DMS79 treated with DMSO at 0.1 percent for 48 hours (cell line): ENCODE results near the gene RNF19B.
"Not testable (repeated sequence)": the region's sequence is repeated elsewhere in the genome, so short reads cannot be mapped to it uniquely, and the experiment has no call there.

ENCODE experiments used
- DNase-seq: peaks from one replicate; lab custom pipeline; 2025; lab: John Stamatoyannopoulos, UW

Gene RNF19B, protein sequence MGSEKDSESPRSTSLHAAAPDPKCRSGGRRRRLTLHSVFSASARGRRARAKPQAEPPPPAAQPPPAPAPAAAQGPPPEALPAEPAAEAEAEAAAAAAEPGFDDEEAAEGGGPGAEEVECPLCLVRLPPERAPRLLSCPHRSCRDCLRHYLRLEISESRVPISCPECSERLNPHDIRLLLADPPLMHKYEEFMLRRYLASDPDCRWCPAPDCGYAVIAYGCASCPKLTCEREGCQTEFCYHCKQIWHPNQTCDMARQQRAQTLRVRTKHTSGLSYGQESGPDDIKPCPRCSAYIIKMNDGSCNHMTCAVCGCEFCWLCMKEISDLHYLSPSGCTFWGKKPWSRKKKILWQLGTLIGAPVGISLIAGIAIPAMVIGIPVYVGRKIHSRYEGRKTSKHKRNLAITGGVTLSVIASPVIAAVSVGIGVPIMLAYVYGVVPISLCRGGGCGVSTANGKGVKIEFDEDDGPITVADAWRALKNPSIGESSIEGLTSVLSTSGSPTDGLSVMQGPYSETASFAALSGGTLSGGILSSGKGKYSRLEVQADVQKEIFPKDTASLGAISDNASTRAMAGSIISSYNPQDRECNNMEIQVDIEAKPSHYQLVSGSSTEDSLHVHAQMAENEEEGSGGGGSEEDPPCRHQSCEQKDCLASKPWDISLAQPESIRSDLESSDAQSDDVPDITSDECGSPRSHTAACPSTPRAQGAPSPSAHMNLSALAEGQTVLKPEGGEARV

DNA sequence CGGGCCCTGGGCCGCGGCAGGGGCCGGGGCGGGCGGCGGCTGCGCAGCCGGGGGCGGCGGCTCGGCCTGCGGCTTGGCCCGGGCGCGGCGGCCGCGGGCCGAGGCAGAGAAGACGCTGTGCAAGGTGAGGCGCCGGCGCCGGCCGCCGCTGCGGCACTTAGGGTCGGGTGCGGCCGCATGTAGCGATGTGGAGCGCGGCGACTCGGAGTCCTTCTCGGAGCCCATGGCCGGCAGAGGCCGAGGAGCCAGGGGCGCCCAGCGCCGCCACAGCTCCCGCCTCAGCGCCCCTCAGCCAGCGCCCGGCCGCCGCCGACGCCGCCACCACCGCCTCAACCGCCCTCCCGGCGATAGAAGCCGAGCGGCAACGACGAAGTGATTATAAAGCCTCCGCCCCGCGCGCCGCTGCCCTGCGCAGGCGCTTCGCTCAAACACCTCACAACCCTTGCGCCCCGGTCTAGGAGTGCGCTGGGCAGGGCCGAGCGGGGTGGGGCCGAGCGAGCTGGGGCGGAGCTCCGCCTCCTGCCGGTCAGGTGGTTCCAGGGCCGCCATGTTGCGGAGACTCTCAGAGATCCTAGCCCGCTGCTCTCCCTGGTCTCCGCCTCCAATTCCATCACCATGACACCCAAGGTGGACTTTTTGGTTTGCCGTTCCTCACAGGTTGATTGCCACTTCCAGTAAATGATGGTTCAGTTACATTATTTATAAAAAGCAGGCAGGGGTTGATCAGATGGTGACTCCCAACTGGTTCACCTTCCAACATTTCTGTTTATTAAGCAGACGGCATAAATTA, at the start of gene RNF19B:
RNF19B (minus strand) TSS at position 349 of the 790 bp plus-strand sequence; CDS start at position 225, 124 bp downstream.
- DNase-seq = peak; percentile 95

DNA sequence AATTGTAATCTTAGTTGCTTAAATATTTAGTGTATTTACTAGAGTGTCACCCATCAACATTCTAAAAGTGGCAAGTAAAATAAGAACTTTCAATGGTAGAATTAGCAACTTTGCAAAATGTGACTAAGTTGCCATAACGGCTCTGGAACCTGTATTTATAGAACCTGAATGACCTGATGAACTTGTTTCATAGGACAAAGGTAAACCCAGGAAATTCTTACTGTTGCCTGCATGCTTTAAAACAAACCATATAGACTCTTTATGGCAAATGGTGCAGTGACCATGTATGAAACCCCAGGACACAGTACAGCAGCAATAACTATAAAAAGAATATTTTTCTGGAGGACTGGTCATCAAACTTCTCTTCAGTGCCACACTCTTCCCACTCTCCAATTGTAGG, 49.2 kb upstream of the RNF19B start:
- DNase-seq = no peak

DNA sequence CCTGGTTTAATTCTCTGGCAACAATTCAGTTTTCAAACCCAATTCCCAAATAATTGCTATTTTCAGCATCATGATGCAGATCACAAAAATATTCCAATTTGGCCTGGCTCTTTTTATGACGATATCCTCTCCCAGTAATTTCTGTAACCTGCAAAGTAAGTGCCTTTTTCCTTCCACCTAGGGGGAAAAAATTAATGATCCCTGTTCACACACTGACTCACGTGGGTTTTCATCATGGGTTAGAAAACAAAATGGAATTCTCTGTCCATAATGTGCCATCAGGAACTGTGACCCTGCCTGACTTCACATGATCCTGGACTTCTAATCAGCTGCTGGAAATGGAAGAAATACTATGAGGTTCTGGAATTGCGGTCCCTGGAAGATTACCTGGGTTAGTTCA, 47.6 kb upstream of the RNF19B start:
- no peak for DNase-seq

DNA sequence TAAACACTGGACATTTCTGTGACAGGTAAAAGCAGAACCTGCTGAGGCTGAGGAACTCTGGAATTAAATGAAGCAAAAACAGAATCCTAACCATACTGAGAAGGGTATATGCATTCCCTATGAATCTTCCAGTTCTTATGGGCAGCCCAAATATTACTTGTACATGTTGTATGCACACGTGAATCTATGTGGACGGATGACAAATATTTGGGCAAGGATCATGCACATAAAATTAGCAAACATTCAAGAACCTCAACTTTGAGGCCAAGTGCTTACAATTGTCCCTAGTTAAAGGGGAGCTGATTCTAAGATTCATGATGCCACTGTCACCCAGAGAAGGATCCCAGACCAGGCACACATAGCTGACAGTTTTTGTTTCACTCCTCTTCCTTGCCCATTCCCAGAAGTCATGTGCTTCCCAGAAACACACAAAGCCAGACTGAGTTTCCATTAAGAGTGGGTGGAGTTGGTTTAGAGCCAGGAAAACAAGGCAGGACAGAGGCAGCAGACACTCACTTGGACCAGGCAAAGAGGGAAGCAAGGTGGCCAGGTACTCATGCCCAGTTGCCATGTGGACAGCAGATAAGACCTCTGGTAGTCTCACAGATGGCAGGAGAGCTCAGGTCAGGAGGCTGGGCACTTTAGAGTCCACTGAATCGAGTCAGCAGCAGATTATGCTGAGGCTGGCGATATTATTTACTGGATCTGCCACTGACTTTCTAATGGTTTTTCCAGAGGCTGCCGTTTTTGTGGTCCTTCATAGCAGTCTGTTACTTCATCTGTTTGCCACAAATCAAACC, 46.5 kb upstream of the RNF19B start:
- no peak for DNase-seq

DNA sequence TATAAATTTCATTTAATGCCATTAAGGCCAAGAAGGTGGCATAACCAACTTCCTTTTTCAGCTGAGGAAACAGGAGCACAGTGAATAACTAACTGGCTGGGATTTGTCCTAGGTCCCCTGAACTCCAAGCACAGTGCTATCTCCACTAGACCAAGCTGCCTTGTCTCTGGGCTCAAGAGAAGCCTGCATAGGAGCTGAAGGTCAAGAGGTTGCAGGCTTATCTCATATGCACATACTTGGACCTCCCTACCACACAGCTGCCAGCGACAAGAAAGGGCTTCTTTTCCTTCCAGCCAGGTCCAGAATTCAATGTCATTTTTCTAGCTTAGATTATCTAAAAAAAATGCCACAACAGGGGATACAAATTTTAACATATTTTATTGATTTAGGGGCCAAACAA, 45.0 kb upstream of the RNF19B start:
- DNase-seq = no peak

DNA sequence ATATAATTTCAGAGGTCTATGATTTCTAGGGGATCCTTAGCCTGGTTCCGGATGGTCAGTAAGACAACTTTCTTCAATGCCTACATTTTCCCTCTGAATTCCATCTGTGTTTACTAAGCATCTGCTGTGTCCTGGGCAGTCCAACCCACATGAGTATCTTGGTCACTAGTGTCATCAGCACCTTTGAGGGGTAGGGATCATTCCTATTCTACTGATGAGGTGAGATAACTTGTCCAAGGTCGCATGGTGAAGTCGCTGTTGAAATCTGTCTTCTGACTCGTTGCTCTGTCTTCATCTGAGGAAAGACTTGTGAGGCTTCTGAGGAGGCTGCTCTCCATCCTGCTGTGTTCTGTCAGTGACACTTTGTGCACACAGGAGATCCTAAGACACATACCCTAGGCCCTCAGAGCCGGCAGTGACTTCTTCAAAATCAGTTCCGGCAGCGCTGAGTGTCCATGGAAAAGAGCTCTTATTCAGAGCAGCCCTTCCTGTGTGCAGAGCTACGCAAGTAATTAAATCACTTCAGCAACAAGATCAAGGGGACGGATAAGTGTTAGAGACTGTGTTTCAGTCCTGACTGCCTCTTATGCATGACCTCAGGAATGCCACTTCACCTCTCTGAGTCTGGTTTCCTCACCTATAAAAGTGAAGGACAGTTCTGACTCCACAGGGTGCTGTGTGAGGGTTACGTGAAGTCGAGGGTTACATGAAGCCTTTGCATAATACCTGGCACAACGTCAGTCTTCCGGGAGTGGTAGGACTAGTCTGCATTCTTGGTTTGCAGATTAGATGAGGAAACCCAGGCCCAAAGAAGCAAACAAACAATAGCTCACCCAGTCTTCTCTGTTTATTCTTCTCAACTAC, 43.7 kb upstream of the RNF19B start:
- DNase-seq = peak; percentile 97

DNA sequence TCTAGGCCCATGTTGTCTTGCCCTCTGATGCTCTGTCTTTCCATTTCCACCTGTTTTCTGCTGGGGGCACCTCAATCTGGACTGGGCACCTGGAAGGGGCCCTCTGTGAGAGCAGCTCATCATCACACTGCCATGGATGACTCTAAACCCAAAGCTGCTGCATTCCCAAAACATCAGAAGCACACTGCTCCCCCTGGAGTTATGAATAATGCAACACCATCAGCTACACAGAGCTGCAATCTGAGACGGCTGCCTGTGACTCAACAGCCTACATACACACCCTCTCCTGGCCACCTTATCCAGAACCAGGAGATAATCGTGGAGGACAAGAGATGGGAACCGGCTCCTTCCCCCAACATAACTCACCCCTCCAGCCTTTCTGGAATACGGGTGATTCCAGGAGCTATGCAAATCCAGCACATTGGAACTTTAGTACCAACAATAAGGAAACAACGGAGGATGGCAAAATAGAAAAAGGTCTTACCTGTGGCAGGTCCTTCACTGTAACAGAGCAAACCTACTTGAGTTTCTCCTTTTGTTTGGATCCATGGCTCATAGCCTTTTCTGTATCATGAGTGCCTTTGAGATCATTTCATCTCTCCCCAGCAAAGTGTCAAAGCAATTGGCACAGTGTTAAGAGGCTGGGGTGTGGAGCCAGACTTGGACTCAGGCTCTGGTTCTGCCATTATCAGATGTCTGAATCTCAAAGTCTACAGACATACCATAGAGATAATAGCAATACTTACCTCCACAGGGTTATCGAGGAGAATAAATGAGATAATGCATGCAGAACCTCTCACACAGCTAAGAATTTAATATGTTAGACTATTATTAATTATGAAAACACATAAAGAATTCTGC, 42.8 kb upstream of the RNF19B start:
- peak; percentile 17 for DNase-seq

DNA sequence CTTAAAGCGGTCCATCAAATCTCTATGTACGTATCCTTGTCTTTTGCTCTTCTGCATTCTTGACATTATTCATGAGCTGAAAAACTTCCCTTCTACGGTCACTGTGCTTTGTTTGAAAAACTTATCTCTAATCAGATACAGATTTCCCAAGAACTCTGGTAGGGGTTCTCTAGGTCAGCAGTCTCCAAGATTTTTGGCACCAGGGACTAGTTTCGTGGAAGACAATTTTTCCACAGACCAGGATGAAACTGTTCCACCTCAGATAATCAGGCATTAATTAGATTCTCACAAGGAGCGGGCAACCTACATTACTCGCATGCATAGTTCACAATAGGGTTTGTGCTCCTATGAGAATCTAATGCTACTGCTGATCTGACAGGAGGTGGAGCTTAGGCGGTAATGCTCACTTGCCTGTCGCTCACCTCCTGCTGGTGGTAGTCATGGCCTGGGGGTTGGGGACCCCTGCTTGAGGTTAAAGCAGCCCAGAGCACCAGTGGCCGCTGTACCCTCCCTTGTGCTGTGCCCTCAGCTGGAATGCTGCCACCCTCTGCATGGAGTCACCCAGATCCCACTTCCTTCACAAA, 41.3 kb upstream of the RNF19B start:
- no peak for DNase-seq

DNA sequence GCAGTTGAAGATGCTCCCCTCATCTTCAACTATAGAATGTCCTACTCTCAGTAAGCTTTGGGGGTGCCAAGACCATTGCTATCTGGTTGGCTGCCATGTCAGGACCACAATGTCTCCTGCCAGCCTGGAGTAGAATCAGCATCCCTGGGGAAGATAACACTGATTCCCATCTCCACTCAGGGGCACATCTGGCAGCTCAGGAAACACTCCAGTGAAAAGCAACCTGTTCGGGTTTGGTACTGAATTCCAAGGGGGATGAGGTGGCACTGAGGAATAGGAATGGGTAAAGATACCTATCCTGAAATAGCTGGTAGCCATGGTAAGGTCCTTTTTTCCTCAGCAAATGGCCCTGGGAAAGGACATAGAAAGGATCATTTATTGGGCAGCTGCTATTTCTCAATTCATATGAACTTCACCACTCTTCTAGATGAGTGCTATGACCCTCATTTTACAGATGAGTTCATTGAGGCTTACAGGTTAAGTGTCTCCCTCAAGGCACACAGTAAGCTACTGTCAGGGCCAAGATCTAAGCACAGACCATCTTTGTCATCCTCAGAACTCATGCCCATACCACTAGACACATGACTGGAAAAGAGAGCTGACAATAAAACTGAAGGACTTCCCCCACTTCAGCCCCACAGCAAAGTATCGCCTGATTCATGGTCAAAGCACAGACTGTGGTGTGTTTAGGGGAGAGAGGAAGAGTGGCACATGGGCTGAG, 40.7 kb upstream of the RNF19B start:
- DNase-seq = no peak

DNA sequence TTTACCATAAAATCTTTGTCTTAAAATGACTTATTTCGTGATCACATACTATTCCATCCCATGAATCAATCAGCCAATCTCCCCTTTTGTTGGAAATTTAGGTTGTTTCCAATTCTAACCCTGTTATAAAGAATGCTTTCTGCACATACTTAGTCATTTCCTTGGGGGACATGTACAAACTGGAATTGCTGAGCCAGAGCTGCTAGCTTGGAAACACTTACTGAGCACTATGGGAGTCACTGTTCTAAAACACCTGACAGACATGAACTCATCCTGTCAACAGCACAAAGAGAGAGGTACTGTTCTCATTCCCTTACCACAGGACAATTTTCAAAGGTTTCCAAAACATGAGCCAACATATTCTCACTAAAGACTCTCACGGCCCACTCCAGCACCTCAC, 40.0 kb upstream of the RNF19B start:
- no peak for DNase-seq

DNA sequence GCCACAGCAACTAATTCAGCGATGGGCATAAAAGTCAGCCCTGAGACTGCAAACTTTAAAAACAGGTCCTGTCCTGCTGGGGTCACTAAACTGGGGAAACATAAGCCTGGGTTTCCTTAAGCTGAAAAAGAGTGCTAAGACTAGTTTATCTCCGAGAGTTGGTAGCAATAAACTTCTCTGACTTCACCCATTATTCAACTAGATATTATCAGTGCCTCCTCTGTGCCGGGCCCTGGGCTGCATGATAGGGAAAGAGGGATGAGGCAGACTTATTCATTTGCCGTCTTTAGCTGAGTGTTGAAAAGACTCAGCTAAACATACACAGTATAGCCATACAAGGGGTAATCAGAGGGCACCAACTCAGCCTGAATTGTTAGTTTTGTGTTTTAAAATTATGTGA, 39.0 kb upstream of the RNF19B start:
- DNase-seq = no peak

DNA sequence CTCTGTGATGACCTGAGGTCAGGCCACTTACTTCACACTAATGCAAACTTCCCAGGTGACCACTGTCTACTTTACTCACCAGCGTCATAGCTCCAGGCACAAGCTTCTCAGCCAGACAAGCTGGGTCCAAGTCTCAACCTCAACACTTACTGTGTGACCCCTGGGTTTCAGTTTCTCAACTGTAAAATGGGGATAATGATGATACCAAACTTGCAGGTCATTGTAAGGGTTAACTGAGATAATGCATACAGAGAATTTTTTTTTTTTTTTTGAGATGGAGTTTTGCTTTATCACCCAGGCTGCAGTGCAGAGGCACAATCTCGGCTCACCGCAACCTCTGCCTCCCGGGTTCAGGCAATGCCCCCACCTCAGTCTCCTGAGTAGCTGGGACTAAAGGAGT, 37.4 kb upstream of the RNF19B start:
- no peak for DNase-seq

DNA sequence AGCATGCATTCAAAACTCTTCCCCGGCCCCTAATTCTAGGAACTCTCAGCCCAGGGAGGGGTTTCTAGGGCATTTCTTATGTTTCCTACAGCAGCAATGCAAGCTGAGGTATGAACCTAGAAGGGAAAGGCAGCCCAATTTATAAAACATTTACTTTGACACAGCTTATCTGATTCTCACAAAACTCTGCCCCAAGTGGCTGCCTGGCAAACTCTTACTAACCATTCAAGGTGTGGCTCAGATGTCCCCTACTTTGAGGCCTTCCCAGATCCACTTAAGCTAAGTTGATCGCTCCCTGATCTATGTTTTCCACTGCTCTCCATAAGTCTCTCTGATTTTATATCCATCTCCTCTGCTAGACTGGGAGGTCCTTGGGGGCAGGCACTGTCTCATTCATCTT, 36.7 kb upstream of the RNF19B start:
- DNase-seq = no peak

DNA sequence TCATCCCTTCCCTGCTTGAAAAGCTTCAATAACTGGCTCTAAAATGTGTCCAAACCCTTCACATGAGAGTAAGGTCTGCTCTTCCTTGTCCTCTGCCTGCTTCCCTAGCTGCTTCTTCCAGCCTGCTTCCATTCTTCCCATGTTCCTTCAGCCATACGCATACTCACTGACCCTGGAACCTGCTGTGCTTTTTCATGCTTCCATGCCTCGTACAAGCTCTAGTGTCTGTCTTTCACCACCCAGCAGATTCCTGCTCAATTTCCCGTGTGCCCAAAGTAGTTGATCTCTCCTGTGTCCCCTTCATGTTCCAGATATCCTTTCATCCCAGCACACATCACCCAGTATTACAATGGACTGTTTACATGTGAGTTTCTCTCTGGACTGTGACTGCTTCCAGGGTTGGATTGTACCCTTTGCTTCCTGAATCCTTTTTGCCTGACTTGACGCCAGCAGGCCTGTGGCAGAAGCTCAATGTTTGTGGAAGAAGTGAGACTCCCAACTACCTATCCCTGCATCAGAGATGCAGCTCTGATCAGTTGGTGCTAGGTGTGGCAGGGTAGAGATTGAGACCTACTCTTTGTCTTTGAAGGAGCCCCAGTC, 35.9 kb upstream of the RNF19B start:
- no peak for DNase-seq

DNA sequence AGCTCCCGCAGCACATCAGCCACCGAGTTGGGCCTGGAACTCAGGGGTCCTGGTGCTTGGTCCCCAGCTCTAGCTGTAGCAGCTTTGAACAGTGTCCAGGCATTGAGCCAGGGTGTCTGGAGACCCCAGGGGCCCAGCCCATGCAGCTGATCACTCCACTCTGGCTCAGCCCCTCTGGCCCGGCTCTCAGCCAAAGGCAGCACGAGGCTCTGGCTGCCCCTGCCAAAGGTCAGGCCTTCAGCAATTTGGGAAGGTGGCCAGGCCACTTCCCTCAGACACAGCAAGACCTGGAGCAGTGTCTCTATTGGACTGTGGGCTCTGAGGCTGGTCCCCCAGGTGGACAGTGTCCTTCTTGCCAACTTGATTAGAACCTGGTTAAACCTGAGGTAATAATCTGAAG, 34.4 kb upstream of the RNF19B start:
- DNase-seq = no peak

DNA sequence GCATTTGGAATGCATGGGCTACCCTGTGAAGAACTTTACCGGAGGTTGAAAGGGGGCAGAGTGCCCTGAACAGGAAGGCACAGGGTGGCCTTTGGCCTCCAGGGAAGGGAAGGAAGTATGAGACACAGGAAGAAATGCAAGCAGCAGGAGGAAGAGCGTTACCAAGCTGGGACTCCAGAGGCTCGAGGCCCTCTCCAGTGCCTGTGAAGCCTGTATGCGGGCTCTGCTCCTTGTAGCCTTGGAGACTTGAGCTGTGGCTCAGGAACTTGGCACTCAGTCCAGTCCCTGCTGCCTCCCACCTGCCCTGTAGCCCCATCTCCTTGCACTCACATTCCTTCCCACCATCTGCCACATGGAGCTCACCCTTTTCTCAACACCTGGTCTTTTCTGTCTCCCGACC, 33.5 kb upstream of the RNF19B start:
- DNase-seq = no peak

DNA sequence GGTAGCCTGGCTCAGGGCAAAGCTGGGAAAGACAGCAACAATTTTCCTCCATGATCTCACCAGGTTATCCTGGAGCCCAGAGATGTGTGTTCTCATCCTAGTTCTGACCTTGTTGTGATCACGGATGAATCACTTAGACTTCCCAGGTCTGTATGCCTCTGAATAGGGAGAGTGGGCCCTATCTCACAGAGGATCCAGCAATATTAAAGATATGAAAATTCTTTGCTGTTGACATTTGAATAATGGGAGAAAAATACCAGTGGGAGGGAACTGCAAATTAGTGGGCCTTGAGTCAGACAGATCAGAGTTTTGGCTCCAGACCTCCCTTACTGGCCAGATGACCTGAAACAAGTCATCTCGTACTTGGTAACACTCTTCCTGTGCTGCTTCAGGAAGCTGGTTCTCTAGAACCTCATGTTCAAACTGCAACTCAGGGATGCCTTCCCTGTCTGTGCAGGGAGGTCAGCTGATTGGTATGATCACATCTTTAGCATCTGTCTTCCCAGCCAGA, 32.8 kb upstream of the RNF19B start:
- no peak for DNase-seq

DNA sequence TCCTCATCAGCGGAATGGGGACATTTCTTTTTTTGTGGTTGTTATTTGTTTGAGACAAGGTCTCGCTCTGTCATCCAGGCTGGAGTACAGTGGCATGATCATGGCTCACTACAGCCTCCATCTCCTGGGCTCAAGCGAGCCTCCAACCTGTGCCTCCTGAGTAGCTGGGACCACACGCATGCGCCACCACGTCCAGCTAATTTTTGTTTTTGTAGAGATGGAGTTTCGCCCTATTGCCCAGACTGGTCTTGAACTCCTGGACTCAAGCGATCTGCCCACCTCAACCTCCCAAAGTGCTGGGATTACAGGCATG, 28.7 kb upstream of the RNF19B start:
- not testable (repeated sequence) for DNase-seq
